ENCODE results near the gene ZFP64.
A peak's percentile ranks its signal among the peaks of the same experiment; 100 is the strongest.
"Not testable (repeated sequence)": the region's sequence is repeated elsewhere in the genome, so short reads cannot be mapped to it uniquely, and the experiment has no call there.

ZFP64 gene

DNA sequence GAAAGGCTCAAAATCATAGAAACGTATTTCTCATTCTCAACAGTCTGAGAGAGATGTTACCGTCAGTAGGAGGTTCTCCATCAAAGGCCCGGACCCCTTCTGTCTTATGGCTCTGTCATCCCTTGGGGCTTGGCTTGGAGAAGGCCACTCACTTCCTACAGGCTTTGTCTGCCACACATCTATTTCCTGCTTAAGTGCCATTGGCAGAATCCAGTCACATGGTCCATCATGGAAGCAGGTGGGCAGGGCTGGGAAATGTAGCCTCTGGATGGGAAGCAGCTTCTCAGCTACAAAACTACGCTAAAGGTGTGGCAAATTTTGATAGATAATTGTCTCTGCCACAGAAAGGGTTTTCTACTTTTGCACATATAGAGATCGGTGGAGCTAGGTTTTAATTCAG is 12.6 kb upstream of the ZFP64 start:
- DNase-seq (ENCODE audit: low spot score): peak; percentile 37

DNA sequence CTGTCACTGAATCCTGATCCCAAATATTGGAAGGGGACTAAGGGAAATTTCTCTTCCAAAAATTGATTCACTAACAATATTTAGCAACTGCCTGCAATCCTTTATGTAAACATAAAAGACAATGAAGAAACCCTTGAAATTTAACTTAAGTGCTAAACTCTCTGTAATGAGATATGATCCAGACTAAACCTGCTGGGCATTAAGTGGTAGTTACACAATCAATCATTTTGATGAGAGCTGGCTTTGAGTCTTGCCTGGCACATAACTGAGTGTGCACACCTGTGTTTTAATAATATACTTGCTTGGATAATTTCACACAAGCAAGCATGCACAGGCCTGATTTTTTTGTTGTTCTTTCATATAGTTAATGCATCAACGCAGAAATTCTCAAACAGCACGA is 9.8 kb upstream of the ZFP64 start:
- no peak for DNase-seq (ENCODE audit: low spot score)

DNA sequence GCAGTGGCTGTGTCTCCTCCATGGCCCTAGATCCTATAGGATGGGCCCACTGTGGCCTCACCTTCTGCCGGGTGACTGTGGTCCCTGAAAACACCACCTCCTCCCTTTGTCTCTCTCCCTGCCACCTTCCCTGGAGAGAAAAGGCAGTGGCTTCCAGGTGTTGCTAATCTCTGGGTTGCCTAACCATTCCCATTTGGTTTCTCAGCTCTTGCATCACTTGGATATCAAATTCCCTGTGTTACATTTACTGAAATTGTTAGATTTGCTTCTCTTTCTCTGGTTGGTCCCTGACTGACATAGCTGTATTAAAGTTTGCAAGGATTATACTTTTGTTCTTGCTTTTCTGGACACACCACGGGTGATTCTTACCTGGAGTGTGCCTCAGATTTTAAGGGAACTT is 9.3 kb upstream of the ZFP64 start:
- no peak for DNase-seq (ENCODE audit: low spot score)

DNA sequence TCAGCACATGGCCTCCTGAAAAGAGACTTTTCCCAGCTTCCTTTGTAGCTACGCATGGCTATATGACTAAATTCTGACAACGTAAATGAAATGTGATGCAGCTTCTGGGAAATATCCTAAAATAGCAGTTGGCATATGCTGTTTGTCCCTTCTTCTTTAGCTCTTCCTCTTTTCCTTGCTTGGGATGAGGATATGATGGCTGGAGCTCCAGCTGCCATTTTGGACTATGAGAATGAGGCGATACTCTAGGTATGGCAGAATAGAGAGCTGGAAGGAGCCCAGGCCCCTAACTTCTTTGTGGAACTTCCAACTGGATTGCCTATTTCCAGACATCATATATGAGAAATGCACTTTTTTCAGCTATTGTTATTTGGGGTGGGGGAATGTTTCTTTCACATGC is 5.3 kb upstream of the ZFP64 start:
- DNase-seq (ENCODE audit: low spot score): no peak

DNA sequence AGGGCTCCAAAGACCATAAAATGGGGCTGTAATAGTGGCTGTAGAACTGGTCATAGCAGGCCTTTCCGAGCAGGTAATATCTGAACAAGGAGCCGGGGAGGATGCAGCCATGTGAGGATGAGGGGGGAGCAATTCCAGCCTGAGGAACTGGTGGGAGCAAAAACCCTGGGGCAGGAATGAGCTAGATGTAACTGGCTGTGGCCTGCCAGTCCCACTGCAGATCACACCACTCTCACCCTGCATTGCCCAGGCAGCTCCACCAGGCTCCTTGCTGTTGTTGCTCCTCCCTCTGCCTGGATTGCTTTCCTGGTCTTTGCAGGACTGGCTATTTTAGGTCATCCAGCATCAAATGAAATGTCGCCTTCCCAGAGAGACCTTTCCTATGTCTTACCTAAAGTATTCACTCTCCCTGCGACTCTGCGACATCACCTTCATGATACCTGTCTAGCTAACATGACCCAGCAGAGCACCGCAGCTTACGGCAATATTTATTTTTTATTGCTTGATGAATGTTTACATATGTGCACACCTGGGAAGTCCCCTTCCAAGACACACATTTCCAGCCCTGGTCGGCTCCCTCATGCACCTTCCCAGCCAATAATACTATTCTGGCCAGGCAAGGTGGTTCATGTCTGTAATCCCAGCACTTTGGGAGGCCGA is 2.4 kb upstream of the ZFP64 start:
- no peak for DNase-seq (ENCODE audit: low spot score)

DNA sequence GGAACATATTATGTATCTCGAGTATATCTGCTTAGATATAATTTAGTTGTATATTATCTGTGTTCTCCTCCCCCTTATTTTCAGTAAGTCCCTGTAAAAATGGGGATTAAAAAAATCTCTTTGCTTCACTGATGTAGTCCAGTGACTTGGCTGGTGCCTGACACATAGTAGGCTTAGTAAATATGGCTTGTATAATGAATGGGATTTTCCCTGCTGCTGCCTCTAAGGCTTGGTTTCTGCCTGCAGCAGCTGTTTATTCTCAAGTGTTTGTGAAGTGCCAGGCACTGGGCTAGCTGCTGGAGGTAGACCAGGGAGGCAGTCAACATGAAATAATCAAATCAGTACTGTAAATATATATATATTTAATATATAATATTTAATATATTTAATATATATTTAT is 1.6 kb upstream of the ZFP64 start:
- DNase-seq (ENCODE audit: low spot score): peak; percentile 53

DNA sequence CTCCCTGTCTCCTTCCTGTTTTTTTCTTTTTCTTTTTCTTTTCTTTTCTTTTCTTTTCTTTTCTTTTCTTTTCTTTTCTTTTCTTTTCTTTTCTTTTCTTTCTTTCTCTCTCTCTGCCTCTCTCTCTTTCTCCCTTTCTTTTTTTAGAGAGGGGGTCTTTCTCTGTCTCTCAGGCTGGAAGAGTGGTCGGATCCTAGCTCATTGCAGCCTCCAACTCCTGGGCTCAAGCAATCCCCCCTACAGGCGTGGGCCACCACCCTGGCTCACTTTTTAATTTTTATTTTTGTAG is 1.1 kb upstream of the ZFP64 start:
- DNase-seq (ENCODE audit: low spot score): not testable (repeated sequence)

DNA sequence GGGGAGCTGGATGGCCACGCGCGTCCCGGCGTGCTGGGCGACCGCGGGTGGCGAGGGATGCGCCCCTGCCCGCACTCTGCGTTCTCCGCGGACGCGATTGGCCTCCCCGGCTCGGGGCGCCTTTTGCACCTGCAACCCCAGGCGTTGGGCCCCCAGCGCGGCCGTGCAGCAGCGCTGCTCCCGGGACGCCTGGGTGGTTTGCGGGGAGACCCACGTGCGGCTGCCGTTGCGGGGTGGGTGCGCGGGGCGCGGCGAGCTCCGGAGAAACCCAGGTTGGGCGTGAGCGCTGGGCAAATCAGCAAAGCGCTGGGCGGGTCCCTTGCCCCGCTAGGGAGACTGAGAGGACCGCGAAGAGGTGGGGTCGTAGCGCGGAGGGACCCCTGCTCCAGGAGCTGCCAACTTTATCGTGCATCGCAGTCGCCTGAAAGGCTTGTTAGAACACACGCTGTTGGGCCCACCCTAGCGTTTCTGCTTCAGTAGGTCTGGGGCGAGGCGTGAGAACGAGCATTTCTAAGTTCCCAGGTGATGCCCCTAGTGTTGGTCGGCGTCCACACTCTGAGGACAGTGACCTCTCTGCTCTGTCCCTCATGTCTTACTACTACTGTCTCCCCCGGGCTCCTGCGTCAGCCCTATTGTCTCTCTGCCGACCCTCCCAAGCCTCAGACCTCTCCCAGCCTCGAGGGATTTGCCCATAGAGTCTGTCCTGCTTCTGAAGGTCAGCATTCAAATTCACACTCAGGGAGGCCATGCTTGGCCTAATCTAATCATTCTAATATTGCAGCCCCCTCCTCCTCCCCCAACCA is 538 bp upstream of the ZFP64 start:
- DNase-seq (ENCODE audit: low spot score): peak; percentile 86

DNA sequence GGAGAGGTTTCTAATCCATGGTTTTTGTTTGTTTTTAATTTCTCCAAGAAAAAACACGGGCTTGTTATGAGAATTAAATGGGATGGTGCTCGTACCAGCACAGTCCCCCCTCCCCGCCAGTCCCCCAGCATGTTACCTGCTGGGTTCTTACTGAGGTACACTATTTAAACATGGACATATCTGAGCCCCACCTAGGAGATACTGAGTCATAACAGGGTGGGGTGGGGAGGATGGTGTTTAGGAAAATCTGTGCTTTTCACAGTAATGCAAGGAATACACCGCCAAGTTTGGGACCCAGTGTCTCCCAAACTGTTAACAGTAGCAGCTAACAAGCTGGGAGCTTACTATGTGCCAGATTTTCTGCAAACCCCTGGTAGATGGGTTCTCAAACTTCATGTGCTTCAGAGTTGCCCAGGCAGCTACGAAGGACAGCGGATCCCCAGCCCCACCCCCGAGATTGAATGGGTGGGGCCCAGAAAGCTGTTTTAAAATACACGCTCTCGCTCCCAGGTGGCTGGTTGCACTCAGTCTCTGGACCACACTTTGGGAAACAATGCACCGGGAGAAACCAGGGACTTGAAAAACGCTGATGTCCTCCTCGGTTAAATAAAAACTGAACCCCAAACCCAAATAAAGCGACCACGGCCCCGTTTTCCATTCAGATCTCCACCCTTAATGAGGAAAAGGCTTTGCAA is 995 bp downstream of the ZFP64 start:
- peak; percentile 43 for DNase-seq (ENCODE audit: low spot score)

DNA sequence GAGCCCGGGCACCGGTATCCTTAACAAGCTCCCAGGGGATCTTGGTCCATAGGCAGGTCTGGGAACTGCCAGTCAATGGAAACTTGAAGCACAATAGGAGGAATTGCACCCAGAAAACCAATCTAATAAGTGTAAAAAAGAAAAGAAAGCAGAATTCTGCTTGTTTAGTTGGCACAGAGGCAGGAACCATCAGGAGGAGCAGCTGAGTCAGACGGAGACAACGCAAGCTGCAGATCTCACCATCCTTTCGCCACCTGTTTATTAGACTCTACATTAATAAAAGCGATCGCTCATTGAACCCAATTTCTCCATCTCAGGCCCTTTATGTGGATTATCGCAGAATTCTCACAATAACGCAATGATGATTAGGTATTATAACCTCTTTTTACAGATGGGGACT is 9.8 kb downstream of the ZFP64 start:
- DNase-seq (ENCODE audit: low spot score): no peak

DNA sequence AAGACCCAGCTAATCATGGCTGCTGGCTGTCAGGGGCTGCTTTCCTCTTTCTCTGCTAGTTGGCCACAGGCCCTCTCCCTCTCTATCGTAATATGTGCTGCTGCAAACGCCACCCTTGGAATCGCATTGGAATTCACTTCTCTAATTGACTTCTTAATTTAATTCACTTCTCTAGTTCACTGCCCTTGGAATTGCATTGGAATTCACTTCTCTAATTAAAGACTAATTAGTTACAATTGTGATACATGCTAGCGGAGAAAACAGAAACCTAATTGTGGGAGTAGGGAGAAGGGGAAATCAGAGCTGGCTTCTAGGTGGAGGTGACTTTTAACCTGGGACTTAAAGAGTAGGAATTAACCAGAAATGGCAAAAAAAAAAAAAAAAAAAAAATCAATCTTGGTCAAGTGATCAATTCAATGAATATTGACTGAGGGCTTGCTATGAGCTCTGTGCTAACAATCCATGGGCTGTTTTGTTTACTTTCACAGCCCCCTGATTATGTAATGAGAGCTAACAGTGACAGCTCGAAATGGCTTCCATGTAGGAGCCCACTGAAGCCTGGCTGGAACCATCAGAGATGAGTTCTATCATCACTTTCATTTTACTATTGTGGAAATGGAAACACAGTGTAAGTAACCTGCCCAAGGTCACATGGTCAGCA is 11.3 kb downstream of the ZFP64 start:
- DNase-seq (ENCODE audit: low spot score): no peak

DNA sequence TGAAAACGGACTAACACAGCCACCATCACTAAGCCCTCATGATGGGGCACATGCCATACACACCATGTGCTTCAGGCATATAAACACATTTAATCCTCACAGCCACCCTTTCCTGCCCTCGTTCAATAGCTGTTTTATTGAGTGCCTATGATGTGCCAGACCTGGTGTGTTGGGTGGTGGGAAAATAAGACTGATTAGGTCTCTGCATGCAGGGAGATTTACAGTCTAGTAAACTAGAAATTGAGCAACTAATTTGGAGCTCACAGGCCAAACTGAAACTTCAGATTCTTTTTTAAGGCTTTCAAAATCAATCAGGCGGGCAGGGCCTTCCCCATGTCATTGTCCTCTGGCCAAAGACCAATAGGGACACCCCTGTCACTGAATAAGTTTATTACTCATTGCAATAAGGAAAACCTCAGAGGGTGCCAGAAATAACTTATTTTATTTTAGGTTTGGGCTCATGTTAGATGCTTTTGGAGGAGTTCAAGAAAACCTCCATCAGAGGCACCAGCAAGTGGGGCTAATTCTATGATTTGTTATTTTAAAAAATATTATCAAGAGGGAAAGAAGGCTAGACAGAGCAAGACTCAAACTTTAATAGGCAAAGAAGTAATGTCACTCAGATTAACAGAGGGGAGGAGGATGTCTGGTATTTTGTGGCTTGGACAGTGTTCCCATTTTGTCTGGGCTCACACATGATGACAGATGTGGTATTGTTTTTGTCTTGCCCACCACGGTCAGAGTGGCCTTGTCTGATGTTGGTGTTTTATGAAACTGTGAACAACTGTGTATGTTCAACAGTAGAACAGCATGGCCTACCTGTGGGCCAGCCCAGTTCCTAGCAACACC is 12.0 kb downstream of the ZFP64 start:
- DNase-seq (ENCODE audit: low spot score): no peak

DNA sequence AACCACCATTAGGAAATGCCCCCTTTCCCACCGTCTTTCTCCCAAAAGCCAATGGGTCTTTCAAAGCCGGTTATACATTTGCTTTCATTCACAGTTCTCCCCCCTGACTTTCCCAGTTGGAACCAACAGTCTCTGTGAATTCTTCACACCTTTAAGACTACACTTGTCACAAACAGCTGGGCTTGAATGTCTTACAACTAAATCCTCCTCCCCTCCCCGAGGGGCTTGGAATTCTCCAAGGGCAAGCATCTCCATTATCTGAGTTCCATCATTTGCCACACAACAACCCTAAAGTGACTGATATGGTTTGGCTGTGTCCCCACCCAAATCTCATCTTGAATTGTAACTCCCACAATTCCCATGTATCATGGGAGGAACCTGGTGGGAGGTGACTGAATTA is 12.9 kb downstream of the ZFP64 start:
- DNase-seq (ENCODE audit: low spot score): no peak

DNA sequence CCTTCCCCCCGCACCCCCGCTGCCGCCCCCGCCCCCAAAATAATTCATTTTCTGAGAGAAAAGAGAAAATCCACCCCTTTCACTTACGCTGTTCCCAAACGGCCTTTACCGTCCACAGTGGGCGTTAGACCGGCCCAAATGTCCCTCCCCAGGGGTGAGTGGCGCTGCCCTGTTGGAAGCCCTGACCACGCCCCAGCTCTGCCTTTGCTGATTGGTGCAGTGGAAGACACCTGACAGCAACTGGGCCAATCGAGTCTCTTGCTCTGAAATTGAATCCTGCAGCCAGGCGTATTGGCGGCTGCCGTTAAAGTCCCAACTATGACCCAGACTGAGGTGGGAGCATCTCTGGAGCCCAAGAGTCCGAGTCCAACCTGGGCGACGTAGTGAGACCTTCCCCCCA is 15.7 kb downstream of the ZFP64 start:
- no peak for DNase-seq (ENCODE audit: low spot score)

DNA sequence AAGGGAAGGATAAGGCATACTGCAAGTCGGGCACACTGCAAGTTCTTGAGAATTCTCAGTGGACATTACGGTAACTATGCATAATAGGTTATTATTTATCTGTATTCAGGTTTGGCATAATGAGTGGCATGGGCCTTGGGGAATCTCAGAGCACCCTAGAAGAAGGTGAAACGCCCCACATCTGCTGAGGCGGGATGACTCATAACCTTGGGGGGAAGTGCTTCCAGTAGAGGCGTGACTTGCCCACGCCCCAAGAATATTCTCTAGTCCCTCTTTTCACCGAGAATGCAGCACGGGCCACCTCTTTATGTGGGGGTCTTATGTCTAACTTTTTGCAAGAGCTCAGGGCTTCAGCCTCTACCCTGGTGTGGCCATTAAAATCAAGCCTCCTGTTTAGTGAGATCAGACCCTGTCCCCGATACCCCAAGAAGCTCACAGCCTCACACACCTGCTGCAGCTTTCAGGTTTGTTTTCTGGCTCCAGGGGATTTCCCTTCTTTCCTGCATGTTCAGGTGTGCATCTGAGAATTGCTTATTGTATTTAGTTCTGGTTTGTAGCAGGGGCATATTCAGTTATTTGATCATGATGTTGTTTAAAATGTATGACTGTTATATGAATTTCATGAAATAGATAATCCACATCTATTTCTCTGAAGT is 19.1 kb downstream of the ZFP64 start:
- DNase-seq (ENCODE audit: low spot score): no peak

DNA sequence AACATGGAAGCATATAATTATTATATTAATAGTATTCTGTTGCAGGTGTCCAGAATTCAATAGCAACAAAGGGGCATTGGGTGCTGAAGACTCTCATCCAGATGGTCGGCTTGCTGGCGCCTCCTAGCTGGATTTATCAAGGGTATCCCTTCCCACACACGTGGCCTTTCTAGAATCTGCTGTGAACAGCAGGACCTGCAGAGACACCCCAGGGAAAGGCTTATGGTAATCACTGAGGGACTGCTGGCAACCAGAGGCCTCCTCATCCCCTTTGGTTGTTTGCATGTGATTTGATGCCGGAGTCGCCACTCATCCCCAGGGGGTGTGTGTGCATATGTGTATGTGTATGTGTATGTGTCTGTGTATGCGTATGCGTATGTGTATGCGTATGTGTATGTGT is 20.6 kb downstream of the ZFP64 start:
- DNase-seq (ENCODE audit: low spot score): no peak

DNA sequence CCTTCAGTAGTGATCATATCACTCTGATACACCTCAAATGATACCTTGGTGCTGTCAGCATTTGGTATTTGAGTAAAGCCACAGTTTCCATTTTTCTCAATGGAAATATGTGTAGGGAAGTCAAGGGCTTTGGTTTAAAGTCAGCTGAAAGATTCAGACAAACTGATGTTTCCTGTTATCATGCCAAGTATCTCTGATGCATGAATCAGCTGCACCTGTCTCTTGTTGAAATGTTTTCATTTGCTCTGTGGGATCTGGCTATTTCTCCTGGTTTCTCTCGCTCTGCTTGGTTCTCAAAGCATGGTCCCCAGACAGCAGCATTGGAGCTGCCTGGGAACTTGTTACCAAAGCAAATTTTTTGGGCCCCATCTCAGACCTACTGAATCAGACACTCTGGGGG is 23.5 kb downstream of the ZFP64 start:
- no peak for DNase-seq (ENCODE audit: low spot score)

DNA sequence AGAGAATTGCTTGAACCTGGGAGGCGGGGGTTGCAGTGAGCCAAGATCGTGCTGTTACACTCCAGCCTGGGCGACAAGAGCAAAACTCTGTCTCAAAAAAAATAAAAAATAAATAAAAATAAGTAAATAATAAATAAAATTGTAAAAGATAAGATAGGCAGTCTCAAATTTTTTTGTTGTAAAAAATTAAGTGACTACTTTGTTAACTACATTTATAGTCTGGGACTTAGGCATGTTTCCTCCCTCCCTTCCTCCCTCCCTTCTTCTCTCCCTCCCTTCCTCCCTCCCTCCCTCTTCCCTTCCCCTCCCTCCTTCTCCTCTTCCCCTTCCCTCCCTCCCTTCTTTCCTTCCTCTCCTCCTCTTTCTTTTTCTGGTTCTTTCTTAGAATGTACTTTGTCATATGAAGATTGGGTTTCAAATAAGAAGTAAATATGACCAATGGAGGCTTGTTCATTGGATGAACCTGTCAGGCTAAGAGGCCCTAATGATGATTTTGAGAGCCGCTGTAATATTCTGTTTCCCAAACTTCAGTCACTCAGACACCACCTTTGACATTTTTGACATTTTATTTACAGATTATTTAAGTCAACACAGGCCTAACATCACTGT is 24.2 kb downstream of the ZFP64 start:
- no peak for DNase-seq (ENCODE audit: low spot score)

DNA sequence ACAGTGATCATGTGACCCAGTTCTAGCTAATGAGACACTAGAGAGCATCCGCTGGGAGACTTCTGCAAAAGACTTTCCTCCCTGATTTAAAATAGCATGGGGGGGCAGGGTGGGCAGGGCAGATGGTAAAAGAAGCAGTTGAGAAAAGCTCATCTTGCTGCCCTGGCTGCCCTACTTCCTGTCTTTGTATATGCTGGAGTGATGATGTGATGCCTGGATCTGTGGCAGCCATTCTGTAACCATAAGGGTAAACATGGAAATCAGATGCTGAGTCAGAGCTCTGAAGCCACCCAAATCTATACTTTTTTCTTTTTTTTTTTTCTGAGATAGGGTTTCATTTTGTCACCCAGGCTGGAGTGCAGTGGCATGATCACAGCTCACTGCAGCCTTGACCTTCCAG is 25.4 kb downstream of the ZFP64 start:
- no peak for DNase-seq (ENCODE audit: low spot score)

DNA sequence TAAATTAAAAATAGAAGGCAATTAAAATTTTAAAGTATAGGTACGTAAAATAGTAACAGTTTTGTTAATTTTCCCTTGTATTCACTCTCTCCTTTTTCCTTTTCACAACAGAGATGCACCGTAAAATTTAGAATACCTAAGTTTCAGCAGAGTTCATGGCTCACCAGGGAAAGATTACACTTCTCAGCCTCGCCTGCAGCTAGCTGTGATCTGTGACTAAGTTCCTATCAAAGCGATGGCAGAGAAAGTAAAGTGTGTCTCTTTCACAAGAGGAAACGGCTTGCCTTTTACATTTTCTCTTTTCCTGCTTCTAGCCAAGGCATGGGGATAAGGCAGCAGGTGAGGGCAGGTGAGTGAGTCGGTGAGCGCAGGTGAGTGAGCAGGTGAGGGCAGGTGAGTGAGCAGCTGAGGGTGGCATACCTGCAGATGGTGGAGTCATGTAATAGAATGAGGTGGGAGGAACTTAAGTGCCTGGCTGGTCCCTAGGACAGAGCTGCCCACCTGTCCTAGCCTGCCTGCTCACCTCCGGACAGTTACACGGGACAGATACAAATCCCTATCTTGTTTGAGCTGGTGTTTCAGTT is 30.9 kb downstream of the ZFP64 start:
- DNase-seq (ENCODE audit: low spot score): no peak

All from SK-N-DZ (cell line).